Jurkat, Clone E6-1 (cell line): ENCODE results near the gene DIPK1B.

Experiments used
- DNase-seq: peaks from one replicate; pipeline ENCODE4 v3.0.0-alpha.2; 2011; ENCODE audit warnings: low read depth, low spot score
- H3K4me3 ChIP-seq: 2 replicates; pipeline ENCODE4 v1.5.1; 2011; ENCODE audit warnings: mild to moderate bottlenecking, low read length, control low read depth, moderate library complexity

DIPK1B gene

GRCh38 chr9:136672431-136673087 lies 39.8 kb upstream of the DIPK1B start:
- no peak overlapping the region for H3K4me3 ChIP-seq
- no peak for DNase-seq

GRCh38 chr9:136673088-136673974 lies 39.0 kb upstream of the DIPK1B start:
- no peak overlapping the region for H3K4me3 ChIP-seq
- no peak for DNase-seq

- no peak for DNase-seq
- no peak overlapping the region for H3K4me3 ChIP-seq
Measured at GRCh38 chr9:136673975-136674785, 38.2 kb upstream of the DIPK1B start.

- H3K4me3 ChIP-seq = no peak overlapping the region
- no peak for DNase-seq
Measured at GRCh38 chr9:136674786-136675349, 37.5 kb upstream of the DIPK1B start.

- DNase-seq = no peak
- no peak overlapping the region for H3K4me3 ChIP-seq
Measured at GRCh38 chr9:136675477-136676296, 36.7 kb upstream of the DIPK1B start.

- no peak for DNase-seq
- H3K4me3 ChIP-seq = no peak overlapping the region
Measured at GRCh38 chr9:136676297-136676794, 36.0 kb upstream of the DIPK1B start.

- no peak overlapping the region for H3K4me3 ChIP-seq
- no peak for DNase-seq
Measured at GRCh38 chr9:136676920-136677686, 35.3 kb upstream of the DIPK1B start.

- no peak for DNase-seq
- no peak overlapping the region for H3K4me3 ChIP-seq
Measured at GRCh38 chr9:136678034-136678433, 34.3 kb upstream of the DIPK1B start.

GRCh38 chr9:136678624-136679023 lies 33.7 kb upstream of the DIPK1B start:
- DNase-seq = no peak
- no peak overlapping the region for H3K4me3 ChIP-seq

- no peak overlapping the region for H3K4me3 ChIP-seq
- no peak for DNase-seq
Measured at GRCh38 chr9:136679431-136679941, 32.9 kb upstream of the DIPK1B start.

- no peak for DNase-seq
- no peak overlapping the region for H3K4me3 ChIP-seq
Measured at GRCh38 chr9:136681029-136681428, 31.3 kb upstream of the DIPK1B start.

- DNase-seq = no peak
Measured at GRCh38 chr9:136681945-136682699, 30.2 kb upstream of the DIPK1B start.

GRCh38 chr9:136682710-136683109 lies 29.7 kb upstream of the DIPK1B start:
- DNase-seq = no peak
- H3K4me3 ChIP-seq = no peak overlapping the region

More at GRCh38 chr9:136681945-136682699, 30.2 kb upstream of the DIPK1B start:
- no peak overlapping the region for H3K4me3 ChIP-seq

- no peak overlapping the region for H3K4me3 ChIP-seq
- no peak for DNase-seq
Measured at GRCh38 chr9:136683173-136683745, 29.1 kb upstream of the DIPK1B start.

GRCh38 chr9:136683755-136684154 lies 28.6 kb upstream of the DIPK1B start:
- H3K4me3 ChIP-seq = no peak overlapping the region
- DNase-seq = no peak

GRCh38 chr9:136684339-136684738 lies 28.0 kb upstream of the DIPK1B start:
- no peak for DNase-seq
- no peak overlapping the region for H3K4me3 ChIP-seq
